ENCODE data around the gene VSIR. TPM values are rescaled to one million over a fixed set of nuclear protein-coding genes. Genes with fewer than 3 reads are reported as not detected.
A peak's percentile ranks its signal among the peaks of the same experiment; 100 is the strongest.

VSIR gene
- total RNA-seq, 1 donor from 2014 or later: 0.29 TPM

GRCh38 chr10:71707240-71707789 lies 66.0 kb downstream of the VSIR start:
- Mint-ChIP-seq H3K27ac (ENCODE audit: unreplicated experiment) (no peak overlapping the region), H3K4me1 (ENCODE audit: low read depth, unreplicated experiment) (peaks cover 5% of the 10 kb centered on the region), H3K36me3 (ENCODE audit: unreplicated experiment) (no peaks in the 10 kb centered on the region), H3K4me3 (ENCODE audit: unreplicated experiment) (no peak overlapping the region), H3K27me3 (ENCODE audit: unreplicated experiment) (peaks cover 10% of the 10 kb centered on the region), H3K9me3 (ENCODE audit: unreplicated experiment) (no peaks in the 10 kb centered on the region)
- no peak for DNase-seq
- TF ChIP-seq, protein P1, sequence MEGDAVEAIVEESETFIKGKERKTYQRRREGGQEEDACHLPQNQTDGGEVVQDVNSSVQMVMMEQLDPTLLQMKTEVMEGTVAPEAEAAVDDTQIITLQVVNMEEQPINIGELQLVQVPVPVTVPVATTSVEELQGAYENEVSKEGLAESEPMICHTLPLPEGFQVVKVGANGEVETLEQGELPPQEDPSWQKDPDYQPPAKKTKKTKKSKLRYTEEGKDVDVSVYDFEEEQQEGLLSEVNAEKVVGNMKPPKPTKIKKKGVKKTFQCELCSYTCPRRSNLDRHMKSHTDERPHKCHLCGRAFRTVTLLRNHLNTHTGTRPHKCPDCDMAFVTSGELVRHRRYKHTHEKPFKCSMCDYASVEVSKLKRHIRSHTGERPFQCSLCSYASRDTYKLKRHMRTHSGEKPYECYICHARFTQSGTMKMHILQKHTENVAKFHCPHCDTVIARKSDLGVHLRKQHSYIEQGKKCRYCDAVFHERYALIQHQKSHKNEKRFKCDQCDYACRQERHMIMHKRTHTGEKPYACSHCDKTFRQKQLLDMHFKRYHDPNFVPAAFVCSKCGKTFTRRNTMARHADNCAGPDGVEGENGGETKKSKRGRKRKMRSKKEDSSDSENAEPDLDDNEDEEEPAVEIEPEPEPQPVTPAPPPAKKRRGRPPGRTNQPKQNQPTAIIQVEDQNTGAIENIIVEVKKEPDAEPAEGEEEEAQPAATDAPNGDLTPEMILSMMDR (IDR thresholded peaks at IDR 0.05; ENCODE audit: partially characterized antibody, unreplicated experiment): no peak

- H3K27me3 Mint-ChIP-seq (ENCODE audit: unreplicated experiment): peaks cover 10% of the 10 kb centered on the region
- no peak overlapping the region for H3K4me3 Mint-ChIP-seq (ENCODE audit: unreplicated experiment)
- no peaks in the 10 kb centered on the region for H3K9me3 Mint-ChIP-seq (ENCODE audit: unreplicated experiment)
- TF ChIP-seq, protein P1 (IDR thresholded peaks at IDR 0.05; ENCODE audit: partially characterized antibody, unreplicated experiment): no peak
- no peaks in the 10 kb centered on the region for H3K4me1 Mint-ChIP-seq (ENCODE audit: low read depth, unreplicated experiment)
- H3K27ac Mint-ChIP-seq (ENCODE audit: unreplicated experiment): no peak overlapping the region
- H3K36me3 Mint-ChIP-seq (ENCODE audit: unreplicated experiment): no peaks in the 10 kb centered on the region
- no peak for DNase-seq
Observed at GRCh38 chr10:71706216-71707121, 66.9 kb downstream of the VSIR start.

GRCh38 chr10:71705582-71705981 lies 67.7 kb downstream of the VSIR start:
- no peak for DNase-seq
- H3K36me3 Mint-ChIP-seq (ENCODE audit: unreplicated experiment): no peaks in the 10 kb centered on the region
- H3K4me3 Mint-ChIP-seq (ENCODE audit: unreplicated experiment): no peak overlapping the region
- H3K9me3 Mint-ChIP-seq (ENCODE audit: unreplicated experiment): no peaks in the 10 kb centered on the region
- H3K27ac Mint-ChIP-seq (ENCODE audit: unreplicated experiment): no peak overlapping the region
- TF ChIP-seq, protein P1 (IDR thresholded peaks at IDR 0.05; ENCODE audit: partially characterized antibody, unreplicated experiment): no peak
- no peaks in the 10 kb centered on the region for H3K4me1 Mint-ChIP-seq (ENCODE audit: low read depth, unreplicated experiment)
- H3K27me3 Mint-ChIP-seq (ENCODE audit: unreplicated experiment): peaks cover 10% of the 10 kb centered on the region

DNA sequence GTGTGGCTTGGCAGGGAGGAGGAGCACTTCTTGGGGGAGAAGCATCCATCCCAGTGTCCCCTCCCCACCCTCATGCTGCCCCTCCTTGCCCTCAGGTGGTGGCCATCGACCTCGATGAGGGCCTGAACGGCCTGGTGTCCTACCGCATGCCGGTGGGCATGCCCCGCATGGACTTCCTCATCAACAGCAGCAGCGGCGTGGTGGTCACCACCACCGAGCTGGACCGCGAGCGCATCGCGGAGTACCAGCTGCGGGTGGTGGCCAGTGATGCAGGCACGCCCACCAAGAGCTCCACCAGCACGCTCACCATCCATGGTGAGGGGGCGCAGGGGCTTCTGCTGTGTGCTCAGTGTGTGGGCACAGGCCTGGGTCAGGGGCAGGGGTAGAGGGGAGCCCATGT lies 68.5 kb downstream of the VSIR start:
- Mint-ChIP-seq H3K27me3 (ENCODE audit: unreplicated experiment) (peaks cover 10% of the 10 kb centered on the region), H3K36me3 (ENCODE audit: unreplicated experiment) (no peaks in the 10 kb centered on the region)
- TF ChIP-seq, protein P1 (IDR thresholded peaks at IDR 0.05; ENCODE audit: partially characterized antibody, unreplicated experiment): no peak

DNA sequence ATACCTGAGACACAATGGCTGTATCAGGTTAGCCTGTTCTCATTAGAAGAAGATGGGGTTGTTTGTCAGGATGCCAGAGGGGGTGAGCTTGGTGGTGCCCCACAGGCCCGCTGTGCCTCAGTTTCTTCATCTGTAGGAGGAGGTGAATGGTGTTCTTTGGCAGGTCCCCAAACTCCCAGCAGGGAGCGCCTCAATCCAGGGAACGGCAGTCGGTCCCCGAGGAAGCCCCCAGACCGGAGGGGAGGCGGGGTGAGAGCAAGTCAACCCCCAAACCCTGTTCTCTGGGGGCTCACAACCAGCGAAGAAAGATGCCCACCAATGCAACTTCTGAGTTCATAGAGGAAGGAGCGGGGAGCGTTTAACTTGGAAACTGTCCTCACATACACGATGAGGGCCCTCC lies 69.7 kb downstream of the VSIR start:
- Mint-ChIP-seq H3K36me3 (ENCODE audit: unreplicated experiment) (no peaks in the 10 kb centered on the region), H3K27me3 (ENCODE audit: unreplicated experiment) (peaks cover 10% of the 10 kb centered on the region), H3K4me1 (ENCODE audit: low read depth, unreplicated experiment) (no peaks in the 10 kb centered on the region), H3K27ac (ENCODE audit: unreplicated experiment) (no peak overlapping the region), H3K9me3 (ENCODE audit: unreplicated experiment) (no peaks in the 10 kb centered on the region), H3K4me3 (ENCODE audit: unreplicated experiment) (no peak overlapping the region)
- TF ChIP-seq, protein P1 (IDR thresholded peaks at IDR 0.05; ENCODE audit: partially characterized antibody, unreplicated experiment): no peak
- DNase-seq: no peak

More for the DNA sequence above, 68.5 kb downstream of the VSIR start:
- peak; percentile 12 for DNase-seq
- Mint-ChIP-seq H3K9me3 (ENCODE audit: unreplicated experiment) (no peaks in the 10 kb centered on the region), H3K27ac (ENCODE audit: unreplicated experiment) (no peak overlapping the region), H3K4me3 (ENCODE audit: unreplicated experiment) (no peak overlapping the region), H3K4me1 (ENCODE audit: low read depth, unreplicated experiment) (no peaks in the 10 kb centered on the region)
